HEK293T (cell line): ENCODE data around the gene KSR2.

ENCODE experiments used
- FOXA1 ChIP-seq: fragments of 450-650 bp; IDR thresholded peaks from 2 replicates; pipeline ENCODE4 v1.6.1; 2016; ENCODE audit warnings: mild to moderate bottlenecking
- FOXM1 ChIP-seq: fragments of 450-650 bp; IDR thresholded peaks from 2 replicates; pipeline ENCODE4 v1.6.1; 2017; ENCODE audit warnings: mild to moderate bottlenecking, borderline replicate concordance
- NFRKB ChIP-seq: fragments of 450-650 bp; IDR thresholded peaks from 2 replicates; pipeline ENCODE4 v1.6.1; 2016; ENCODE audit warnings: mild to moderate bottlenecking, moderate library complexity
- SP1 ChIP-seq: fragments of 450-650 bp; IDR thresholded peaks from 2 replicates; pipeline ENCODE4 v1.6.1; 2017
- SUZ12 ChIP-seq: fragments of 450-650 bp; IDR thresholded peaks from 2 replicates; pipeline ENCODE4 v1.6.1; 2016; ENCODE audit warnings: mild to moderate bottlenecking
- TF ChIP-seq, protein P1 (sequence below): fragments of 450-650 bp; IDR thresholded peaks from 2 replicates; pipeline ENCODE4 v1.6.1; 2016

GRCh38 chr12:117661471-117661870 is 307.3 kb downstream of the KSR2 start:
- no peak for TF ChIP-seq FOXM1
- no peak for TF ChIP-seq FOXA1
- TF ChIP-seq NFRKB: no peak
- TF ChIP-seq SP1: no peak
- no peak for TF ChIP-seq SUZ12
- TF ChIP-seq, protein P1, sequence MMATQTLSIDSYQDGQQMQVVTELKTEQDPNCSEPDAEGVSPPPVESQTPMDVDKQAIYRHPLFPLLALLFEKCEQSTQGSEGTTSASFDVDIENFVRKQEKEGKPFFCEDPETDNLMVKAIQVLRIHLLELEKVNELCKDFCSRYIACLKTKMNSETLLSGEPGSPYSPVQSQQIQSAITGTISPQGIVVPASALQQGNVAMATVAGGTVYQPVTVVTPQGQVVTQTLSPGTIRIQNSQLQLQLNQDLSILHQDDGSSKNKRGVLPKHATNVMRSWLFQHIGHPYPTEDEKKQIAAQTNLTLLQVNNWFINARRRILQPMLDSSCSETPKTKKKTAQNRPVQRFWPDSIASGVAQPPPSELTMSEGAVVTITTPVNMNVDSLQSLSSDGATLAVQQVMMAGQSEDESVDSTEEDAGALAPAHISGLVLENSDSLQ: no peak
